NCI-H146 (cell line): ENCODE results near the gene SKA3.
A peak's percentile ranks its signal among the peaks of the same experiment; 100 is the strongest.
"Not testable (repeated sequence)": the region's sequence is repeated elsewhere in the genome, so short reads cannot be mapped to it uniquely, and the experiment has no call there.

Source experiments
- DNase-seq: peaks from one replicate; lab custom pipeline; 2025; lab: John Stamatoyannopoulos, UW

SKA3 gene

DNA sequence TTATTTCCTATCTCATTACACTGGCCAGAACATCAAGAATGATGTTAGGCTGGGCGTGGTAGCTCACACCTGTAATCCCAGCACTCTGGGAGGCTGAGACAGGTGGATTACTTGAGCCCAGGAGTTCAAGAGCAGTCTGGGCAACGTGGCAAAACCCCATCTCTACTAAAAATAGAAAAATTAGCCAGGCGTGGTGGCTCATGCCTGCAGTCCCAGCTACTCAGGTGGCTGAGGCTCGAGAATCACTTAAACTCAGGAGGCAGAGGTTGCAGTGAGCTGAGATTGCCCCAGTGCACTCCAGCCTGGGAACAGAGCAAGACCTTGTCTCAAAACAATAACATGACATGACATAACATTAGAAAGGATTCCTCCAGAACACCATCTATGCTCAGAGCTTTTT, 10.7 kb downstream of the SKA3 start:
- DNase-seq = not testable (repeated sequence)

DNA sequence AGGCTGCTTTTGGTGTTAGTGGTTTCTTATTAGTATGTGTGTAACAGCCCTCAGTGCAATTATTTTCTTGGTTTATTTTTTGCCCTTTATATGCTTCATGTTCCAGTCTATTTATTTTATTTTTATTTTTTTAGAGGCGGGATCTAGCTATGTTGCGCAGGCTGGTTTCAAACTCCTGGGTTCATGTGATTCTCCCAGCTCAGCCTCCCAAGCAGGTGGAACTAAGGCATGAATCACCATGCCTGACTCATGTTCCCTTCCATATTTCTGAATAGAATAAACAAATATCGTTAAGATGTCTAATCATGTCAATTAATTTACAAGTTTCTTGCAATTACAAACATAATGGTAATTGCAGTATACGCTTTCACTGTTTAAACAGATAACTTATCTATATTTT, 11.7 kb downstream of the SKA3 start:
- DNase-seq = no peak

DNA sequence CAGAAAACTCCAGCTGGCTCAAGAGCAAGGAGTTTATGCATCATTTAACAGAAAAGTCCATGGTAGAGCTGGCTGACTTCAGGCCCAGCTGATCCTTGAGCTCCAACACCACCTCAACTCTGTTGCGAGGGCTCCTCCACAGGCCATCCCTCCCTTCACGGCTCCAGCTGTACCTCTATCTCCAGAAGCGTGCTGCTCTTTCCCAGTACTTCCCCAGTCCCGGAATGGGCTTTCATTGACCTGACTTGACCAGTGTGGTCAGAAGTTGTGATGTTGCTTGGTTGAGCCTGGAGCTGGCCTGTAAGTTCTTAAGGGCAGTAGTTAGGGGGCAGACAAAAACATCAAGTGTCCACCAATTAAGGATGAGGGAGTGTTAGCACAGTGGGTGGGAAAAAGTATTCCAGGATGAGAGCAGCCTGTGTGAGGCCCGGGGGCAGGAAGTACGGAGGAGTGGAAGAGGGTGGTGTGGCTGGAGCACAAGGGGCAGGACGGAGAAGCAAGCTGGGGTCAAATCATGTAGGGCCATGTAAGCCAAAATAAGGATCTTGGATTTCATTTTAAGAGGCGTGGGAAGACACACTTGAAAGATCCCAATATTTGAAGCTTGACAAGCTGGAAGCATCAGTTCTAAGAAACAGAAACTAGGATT, 24.0 kb downstream of the SKA3 start:
- DNase-seq = no peak

DNA sequence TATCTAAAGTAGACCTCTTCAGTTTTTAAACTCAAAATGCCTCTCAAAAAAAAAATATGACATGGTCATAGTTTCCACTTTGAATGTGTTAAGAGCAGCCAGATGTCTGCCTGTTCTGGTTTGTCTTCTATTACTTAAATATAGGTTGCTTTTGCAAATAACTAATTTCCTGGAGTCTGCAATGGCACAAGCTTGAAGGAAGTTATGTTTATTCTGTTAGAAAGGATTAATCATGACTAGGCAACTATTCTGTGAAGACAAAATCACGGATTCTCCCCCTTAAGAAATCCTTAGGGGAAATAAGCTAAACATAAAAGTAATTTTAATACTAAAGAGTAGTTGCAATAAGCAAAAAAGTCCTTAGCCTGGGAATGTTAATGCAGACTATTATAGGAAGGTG, 26.3 kb downstream of the SKA3 start:
- no peak for DNase-seq

DNA sequence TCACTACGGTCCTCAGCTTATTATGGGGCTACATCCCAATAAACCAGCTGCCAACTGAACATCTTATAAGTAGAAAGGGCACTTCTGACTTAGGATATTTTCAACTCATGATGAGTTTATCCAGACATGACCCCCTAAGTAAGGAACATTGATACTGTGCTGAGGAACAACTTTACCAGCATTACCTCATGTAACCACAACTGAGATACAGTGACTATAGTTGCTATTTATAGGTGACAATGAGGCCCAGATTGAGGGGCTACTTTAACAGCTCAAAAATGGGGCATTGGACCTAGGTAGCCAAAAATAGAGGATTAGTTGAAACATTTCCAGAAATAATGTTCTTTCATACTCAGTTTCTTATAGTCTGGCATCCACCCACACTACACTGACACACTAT, 26.8 kb downstream of the SKA3 start:
- DNase-seq = no peak

DNA sequence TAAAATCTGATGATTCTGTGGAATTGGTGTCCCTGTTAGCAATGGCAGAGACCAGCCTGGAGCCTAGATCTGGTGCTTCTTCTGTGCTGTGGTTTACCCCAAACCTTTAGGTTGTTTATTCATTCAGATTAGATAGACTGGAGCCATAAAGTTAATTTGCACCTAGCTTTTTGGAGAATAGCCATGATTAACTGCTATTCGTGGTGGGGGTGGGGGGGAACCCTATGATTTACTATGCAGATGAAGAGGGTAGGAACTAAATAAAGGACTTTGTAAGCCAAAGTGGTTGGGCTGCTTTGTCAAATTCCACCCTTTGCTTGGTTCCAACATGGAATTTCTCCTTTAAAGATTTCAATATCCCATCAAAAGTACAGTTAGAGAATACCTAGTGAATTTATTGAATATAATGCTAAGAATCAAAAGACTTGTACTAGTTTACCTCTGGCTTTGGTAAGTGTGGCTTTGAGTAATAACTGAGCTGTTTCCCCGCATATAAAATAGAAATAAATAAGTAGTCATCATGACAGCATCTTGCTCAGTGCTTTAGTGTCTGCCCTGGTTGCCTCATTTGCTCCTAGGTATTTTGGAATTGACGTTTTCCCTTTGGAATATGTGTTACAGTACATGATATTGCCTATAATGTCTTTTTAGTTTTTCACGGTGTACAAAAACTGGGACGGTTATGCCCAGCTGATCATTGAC, 27.6 kb downstream of the SKA3 start:
- no peak for DNase-seq

DNA sequence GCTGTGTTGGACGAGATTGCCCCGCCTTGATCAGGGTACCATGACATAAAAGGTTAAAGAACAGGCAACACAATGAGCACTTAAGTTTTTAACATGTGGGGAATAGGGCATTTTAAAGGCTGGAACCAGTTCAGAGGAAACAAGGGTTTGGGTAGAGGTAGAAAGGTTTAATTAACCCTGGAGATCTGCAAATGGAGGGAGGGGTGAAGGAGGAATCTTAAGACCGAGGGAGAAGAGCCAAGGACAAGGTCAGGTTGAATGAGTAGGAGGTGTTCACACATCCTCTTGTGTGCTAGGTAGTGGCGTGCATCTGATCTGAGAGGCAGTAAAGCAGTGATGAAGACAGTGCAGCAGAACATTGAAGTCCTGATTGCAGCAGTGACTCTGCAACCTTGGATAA, 28.5 kb downstream of the SKA3 start:
- no peak for DNase-seq

DNA sequence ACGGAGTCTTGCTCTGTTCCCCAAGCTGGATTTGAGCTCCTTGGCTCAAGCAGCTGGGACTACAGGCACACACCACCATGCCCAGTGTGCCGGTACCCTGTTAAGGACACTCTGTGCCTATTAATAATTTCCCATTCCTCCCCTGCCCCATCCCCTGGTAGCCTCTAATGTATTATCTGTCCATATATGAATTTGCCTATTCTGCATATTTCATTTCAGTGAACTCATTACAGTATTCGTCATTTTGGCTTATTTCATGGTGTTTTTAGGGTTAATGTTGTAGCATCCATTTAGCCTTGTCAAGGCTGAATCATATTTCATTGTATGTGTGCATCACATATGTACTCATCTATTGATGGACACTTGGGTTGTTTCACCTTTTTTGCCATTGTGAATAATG, 33.6 kb downstream of the SKA3 start:
- DNase-seq = no peak

DNA sequence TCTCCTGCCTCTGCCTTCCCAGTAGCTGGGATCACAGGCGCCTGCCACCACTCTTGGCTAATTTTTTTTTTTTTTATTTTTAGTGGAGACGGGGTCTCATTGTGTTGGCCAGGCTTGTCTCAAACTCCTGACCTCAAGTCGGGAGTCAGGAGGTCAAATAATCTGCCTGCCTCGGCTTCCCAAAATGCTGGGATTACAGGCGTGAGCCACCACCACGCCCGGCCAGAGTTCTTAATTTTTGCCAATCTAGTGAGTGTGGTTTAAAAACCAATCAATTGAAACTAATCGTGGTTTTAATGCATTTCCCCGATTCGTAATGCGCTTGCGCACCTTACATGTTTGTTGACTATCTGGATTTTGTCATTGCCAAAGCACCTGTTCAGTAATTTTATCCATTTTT, 37.0 kb downstream of the SKA3 start:
- DNase-seq = peak; percentile 36

DNA sequence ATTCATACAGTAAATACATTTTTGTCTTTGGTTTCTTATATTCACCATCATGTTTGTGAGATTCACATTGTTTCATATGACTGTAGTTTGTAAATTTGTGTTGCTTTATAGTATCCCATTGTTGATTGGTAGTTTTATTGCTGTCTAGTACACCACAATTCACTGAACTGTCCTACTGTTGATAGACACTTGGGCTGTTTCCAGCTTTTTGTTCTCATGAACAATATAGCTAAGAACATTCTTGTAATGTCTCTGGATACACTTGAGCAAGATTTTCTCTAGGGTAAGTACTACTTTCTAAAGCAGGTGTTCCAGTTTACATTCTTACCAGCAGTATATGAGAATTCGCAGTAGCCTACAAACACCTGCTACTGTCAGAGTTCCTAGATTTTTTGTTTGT, 37.8 kb downstream of the SKA3 start:
- no peak for DNase-seq

DNA sequence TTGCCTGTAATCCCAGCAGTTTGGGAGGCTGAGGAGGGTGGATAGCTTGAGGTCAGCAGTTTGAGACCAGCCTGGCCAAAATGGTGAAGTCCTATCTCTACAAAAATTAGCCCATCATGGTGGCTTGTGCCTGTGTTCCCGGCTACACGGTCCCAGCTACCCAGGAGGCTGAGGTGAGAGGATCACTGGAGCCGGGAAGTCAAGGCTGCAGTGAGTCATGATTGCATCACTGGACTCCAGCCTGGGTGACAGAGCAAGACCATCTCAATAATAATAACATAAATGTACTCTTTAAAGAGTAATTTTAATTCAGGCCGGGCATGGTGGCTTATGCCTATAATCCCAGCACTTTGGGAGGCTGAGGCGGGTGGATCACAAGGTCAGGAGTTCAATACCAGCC, 38.7 kb downstream of the SKA3 start:
- DNase-seq = no peak

DNA sequence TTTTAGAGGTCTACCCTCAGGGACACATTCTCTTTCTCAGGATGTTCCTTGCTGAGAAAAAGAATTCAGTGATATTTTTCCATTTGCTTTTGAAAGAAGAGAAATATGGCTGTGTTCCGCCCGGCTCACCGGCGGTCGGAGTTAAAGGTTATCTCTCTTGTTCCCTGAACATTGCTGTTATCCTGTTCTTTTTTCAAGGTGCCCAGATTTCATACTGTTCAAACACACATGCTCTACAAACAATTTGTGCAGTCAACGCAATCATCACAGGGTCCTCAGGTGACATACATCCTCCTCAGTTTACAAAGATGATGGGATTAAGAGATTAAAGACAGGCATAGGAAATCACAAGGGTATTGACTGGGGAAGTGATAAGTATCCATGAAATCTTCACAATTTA, 40.5 kb downstream of the SKA3 start:
- DNase-seq = not testable (repeated sequence)

DNA sequence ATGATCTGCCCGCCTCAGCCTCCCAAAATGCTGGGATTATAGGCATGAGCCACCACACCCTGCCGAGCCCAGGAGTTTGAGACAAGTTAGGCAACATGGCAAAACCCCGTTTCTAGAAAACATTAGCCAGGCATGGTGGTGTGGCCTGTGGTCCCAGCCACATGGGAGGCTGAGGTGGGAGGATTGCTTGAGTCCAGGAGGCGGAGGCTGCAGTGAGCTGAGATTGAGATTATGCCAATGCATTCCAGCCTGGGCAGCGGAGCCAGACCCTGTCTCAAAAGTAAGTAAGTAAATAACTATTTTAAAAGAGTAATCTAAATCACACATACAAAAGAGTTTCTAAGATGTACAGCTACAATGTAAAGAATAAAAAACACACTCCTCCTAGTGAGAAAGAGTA, 41.9 kb downstream of the SKA3 start:
- no peak for DNase-seq

DNA sequence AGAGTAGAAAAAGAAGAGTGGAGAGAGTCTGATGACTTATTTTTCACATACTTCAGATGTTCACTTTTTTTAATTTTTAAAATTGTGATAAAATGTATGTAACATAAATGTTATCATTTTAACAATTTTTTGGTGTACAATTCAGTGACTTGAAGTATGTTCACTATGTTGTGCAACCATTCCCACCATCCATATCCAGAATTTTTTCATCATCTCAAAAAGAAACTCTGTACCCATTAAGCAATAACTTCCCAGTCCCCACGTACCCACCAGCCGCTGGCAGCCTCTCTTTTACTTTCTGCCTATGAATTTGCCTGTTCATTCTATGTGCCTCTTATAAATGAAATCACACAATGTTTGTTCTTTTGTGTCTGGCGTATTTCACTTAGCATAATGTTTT, 43.3 kb downstream of the SKA3 start:
- no peak for DNase-seq

DNA sequence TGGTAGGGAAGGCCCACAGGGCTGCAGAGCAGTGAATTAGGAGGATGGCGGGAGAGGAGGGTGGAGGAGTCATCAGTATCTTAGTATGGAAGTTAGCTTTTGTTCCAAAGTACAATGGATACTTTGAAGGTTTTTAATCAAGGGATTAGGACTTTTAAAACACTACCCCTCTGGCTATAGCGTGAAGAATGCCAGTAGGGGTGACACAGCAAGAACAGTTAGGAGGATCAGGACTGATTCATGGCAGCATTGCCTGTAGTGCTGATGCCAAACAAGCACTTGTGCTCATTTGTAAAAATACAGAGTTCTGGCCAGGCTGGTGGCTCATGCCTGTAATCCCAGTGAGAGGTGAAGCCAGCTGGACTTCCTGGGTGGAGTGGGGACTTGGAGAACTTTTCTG, 46.2 kb downstream of the SKA3 start:
- no peak for DNase-seq

DNA sequence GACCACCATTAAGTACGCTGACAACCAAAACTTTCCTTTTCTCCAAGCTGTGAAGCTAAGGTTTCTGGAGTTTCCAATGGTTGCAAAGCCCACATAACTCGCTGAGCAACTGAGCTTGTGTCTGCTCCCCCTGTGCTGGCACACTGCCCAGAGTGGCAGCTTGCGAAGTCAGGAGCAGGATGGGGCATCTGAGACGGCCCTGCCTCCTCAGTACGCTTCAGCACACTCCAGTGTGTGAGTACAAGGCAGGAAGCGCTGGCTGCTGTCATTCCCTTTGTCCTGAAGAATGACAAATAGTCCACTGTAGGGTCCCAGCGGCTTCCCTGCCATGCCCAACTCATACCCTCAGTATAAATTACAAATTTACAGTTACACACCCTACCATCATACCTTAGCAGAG, 51.5 kb downstream of the SKA3 start:
- DNase-seq = peak; percentile 72

DNA sequence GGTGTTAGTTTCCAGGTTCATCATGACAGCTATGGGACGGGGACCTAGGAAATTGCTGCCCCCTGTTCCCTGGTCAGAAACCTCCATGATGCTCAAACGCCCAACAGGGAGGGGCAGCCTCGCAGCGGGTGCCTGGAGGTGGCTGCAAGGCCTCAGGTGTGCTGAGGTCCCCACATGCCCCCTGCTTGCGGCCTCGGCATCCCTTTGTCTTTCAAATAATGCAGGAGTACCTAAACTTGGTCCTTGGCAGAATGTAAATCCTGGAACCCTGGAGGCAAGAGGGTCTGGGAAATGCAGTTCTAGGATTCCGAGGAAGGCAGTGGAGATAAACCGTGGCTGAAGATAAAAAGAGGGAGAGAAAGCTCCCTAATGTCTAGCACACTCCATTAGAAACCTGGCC, 52.4 kb downstream of the SKA3 start:
- no peak for DNase-seq

DNA sequence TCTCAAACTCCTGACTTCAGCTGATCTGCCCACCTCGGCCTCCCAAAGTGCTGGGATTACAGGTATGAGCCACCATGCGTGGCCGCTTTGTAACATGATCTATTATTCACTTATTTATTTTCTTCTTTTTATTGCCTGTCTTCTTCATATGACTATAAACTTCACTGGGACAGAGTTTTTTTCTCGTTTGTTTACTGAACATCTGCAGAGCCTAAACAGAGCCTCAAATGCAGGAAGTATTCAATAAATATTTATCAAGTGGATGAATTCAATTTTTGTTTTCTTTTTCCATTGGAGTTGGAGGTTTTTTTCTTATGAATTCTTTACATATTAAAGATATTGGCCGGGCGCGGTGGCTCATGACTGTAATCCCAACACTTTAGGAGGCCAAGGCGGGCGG, 54.7 kb downstream of the SKA3 start:
- no peak for DNase-seq

DNA sequence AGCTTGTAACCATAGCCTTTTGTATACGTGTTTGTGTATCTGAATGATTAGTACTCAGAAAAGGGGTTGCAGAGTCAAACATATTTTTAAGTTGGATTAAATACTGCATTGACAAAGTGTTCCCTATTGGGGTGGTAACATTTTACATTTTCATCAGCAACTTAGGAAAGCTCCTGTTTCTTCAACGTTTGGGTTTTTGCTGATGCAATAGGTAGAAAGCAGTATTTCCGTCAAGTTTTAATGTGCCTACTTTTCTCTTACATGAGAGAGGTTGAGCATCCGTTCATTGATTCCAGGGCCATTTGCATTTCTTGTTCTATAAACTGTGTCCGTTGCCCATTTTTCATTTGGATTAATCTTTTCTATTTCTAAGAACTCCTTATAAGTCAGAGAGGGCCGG, 56.2 kb downstream of the SKA3 start:
- DNase-seq = no peak

DNA sequence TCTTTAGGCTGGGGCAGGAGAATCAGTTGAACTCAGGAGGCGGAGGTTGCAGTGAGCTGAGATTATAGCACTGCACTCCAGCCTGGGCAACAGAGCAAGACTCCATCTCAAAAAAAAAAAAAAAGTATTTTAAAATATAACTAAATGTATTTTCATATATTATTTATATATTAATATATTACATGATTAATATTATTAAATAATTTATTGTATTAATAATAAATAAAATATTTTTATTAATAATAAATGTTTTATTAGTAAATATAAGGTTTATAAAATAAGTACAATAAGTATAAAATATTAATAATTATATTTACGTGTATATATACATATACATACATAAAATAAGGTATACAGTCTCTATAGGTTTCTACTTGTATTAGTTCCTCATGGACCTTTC, 56.8 kb downstream of the SKA3 start:
- DNase-seq = no peak

DNA sequence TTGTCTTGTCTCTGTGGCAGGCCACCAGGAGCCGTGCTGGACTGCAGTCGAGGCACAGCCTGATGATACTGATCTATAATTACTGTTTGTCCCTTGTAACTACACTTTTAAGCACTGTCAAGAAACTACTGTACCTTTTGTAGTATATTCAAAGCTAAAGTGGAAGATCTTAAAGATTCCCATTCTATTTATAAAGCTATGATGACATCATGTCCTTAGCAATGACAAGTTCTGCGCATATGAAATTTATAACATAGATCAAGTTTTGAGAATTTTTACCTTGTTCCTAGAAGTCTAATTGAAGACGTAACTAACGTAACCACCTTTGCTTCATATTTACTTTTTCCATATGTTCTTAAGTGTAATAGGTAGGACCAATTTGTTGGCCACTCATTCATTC, 58.2 kb downstream of the SKA3 start:
- no peak for DNase-seq

DNA sequence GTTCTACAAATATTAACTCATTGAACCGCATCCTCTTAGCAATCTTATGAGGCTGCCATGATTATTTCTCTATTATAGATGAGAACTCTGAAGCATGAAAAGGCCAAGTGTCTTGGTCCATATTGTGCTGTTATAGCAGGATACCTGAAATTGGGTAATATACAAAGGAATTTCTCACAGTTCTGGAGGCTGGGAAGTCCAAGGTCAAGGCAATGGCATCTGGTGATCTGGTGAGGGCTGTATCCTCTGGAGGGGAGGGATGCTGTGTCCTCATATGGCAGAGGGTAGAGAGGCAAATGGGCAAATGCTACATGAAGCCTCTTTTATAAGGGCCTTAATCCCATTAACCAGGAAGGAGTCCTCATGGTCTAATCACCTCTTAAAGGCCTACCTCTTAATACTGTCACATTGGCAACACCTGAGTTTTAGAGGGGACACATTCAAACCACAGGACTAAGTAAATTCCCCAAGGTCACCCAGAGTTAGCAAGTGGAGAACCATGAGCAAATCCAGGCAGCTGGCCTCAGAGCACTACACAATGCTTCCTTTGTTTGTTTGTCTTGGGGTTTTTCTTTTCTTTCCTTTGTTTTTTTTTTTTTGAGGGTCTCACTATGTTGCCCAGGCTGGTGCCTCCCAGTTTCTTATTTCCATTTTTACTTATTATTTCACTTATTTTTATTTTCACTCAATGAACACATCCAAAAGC, 59.1 kb downstream of the SKA3 start:
- DNase-seq = no peak

DNA sequence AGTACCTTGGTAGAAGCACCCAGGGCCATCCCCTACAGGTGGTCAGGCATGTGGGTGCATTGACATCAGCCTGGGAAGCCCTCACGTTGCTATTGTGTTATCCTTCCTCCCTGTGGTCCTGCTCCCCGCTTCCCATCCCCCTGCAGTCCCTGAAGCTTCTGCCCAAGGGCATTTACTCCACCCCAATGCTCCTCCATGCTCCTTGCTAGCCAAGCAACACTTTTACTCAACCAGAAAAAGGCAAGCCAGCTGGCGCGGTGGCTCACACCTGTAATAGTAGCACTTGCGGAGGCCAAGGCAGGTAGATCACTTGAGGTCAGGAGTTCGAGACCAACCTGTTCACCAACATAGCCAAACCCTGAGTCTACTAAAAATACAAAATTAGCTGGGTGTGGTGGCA, 60.2 kb downstream of the SKA3 start:
- no peak for DNase-seq

DNA sequence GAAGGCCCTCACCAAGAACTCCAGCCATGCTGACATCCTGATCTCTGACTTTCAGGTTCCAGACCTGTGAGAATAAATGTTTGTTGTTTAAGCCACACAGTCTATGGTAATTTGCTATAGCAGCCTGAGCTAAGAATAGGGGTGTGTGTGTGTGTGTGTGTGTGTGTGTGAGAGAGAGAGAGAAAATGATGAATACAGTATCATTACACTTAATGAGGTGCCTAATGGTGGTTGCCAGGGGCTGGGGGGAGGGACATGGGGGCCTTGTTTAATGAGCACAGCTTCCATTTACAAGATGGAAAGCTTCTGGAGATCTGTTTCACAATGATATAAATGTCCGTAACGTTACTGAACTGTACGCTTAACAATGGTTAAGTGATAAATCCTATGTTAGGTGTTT, 61.1 kb downstream of the SKA3 start:
- peak; percentile 36 for DNase-seq
